GM21526 (cell line): ENCODE results near the gene CERS6.
"Not testable (repeated sequence)": the region's sequence is repeated elsewhere in the genome, so short reads cannot be mapped to it uniquely, and the experiment has no call there.

Experiments used
- ATAC-seq: cut with Tn5 transposase; IDR thresholded peaks from one replicate; pipeline ENCODE4 v1.9.1; 2021; ENCODE audit warnings: moderate library complexity; ENCODE audit not compliant: unreplicated experiment, low FRiP score

Gene CERS6

GRCh38 chr2:168660870-168661862 is 205.1 kb downstream of the CERS6 start:
- ATAC-seq = no peak

GRCh38 chr2:168661863-168662256 is 205.8 kb downstream of the CERS6 start:
- no peak for ATAC-seq

GRCh38 chr2:168662651-168663208 is 206.7 kb downstream of the CERS6 start:
- no peak for ATAC-seq

GRCh38 chr2:168663993-168664392 is 207.9 kb downstream of the CERS6 start:
- ATAC-seq = no peak

- not testable (repeated sequence) for ATAC-seq
These were observed 208.6 kb downstream of the CERS6 start for GRCh38 chr2:168664715-168665114.

GRCh38 chr2:168666339-168666738 is 210.3 kb downstream of the CERS6 start:
- ATAC-seq = no peak

GRCh38 chr2:168667156-168667555 is 211.1 kb downstream of the CERS6 start:
- ATAC-seq = no peak

- no peak for ATAC-seq
These were observed 213.1 kb downstream of the CERS6 start for GRCh38 chr2:168669151-168669550.

- no peak for ATAC-seq
These were observed 214.4 kb downstream of the CERS6 start for GRCh38 chr2:168670478-168670877.

- ATAC-seq = no peak
These were observed 215.9 kb downstream of the CERS6 start for GRCh38 chr2:168671932-168672331.

GRCh38 chr2:168673265-168674189 is 217.5 kb downstream of the CERS6 start:
- ATAC-seq = no peak

- no peak for ATAC-seq
These were observed 222.2 kb downstream of the CERS6 start for GRCh38 chr2:168678153-168678853.

- ATAC-seq = no peak
These were observed 223.0 kb downstream of the CERS6 start for GRCh38 chr2:168679081-168679480.

GRCh38 chr2:168679741-168680310 is 223.8 kb downstream of the CERS6 start:
- no peak for ATAC-seq

GRCh38 chr2:168683996-168684395 is 227.9 kb downstream of the CERS6 start:
- ATAC-seq = no peak

- no peak for ATAC-seq
These were observed 229.0 kb downstream of the CERS6 start for GRCh38 chr2:168684921-168685599.

- no peak for ATAC-seq
These were observed 229.8 kb downstream of the CERS6 start for GRCh38 chr2:168685600-168686451.

GRCh38 chr2:168686452-168687191 is 230.6 kb downstream of the CERS6 start:
- no peak for ATAC-seq
